Measurements from ENCODE around the gene CCDC182. TPM values are rescaled to one million over a fixed set of nuclear protein-coding genes. Genes with fewer than 3 reads are reported as not detected.
A peak's percentile ranks its signal among the peaks of the same experiment; 100 is the strongest.

CCDC182 gene
- total and polyA plus RNA-seq, 7 experiments from 2014 or later: not detected

GRCh38 chr17:57713140-57713539 is 32.0 kb downstream of the CCDC182 start:
- no peak for DNase-seq
- Mint-ChIP-seq H3K9me3 (peaks cover 0 to 10% (median 0%) of the 10 kb centered on the region in 11 donors), H3K36me3 (no peaks in the 10 kb centered on the region), H3K27me3 (peaks cover 23 to 57% (median 35%) of the 10 kb centered on the region in 5 donors), H3K4me3 (no peak overlapping the region), H3K4me1 (no peaks in the 10 kb centered on the region), H3K27ac (no peak overlapping the region)
- Histone ChIP-seq H3K4me3 (ENCODE audit: low read length) (no peak overlapping the region), H3K9me3 (ENCODE audit: control insufficient read depth in 2 of 3, low read length in 3 of 3) (no peaks in the 10 kb centered on the region), H3K4me1 (ENCODE audit: control insufficient read depth in 2 of 2, insufficient read depth in 2 of 2, low read length in 2 of 2) (no peaks in the 10 kb centered on the region), H3K27ac (ENCODE audit: low read depth, low read length) (no peak overlapping the region), H3K36me3 (ENCODE audit: control insufficient read depth in 2 of 3, insufficient read depth in 3 of 3, low read length in 3 of 3) (no peaks in the 10 kb centered on the region), H3K27me3 (ENCODE audit: control insufficient read depth in 2 of 2, insufficient read depth in 2 of 2, low read length in 2 of 2) (peaks cover 0 to 2% of the 10 kb centered on the region in 2 donors)
- ATAC-seq: no peak
- POLR2A ChIA-PET: no interaction called here
- CTCF ChIA-PET: no interaction called here
- intact Hi-C loops (cut with micrococcal nuclease): no loop called here

- intact Hi-C loops (cut with micrococcal nuclease): no loop called here
- H3K36me3 Mint-ChIP-seq: no peaks in the 10 kb centered on the region
- POLR2A ChIA-PET: no interaction called here
- H3K9me3 Mint-ChIP-seq: peaks cover 0 to 10% (median 0%) of the 10 kb centered on the region in 11 donors
- H3K27ac Mint-ChIP-seq: no peak overlapping the region
- Histone ChIP-seq H3K9me3 (ENCODE audit: control insufficient read depth in 2 of 3, low read length in 3 of 3) (no peaks in the 10 kb centered on the region), H3K4me1 (ENCODE audit: control insufficient read depth in 2 of 2, insufficient read depth in 2 of 2, low read length in 2 of 2) (no peaks in the 10 kb centered on the region), H3K27ac (ENCODE audit: low read depth, low read length) (no peak overlapping the region), H3K27me3 (ENCODE audit: control insufficient read depth in 2 of 2, insufficient read depth in 2 of 2, low read length in 2 of 2) (peaks cover 0 to 2% of the 10 kb centered on the region in 2 donors), H3K36me3 (ENCODE audit: control insufficient read depth in 2 of 3, insufficient read depth in 3 of 3, low read length in 3 of 3) (no peaks in the 10 kb centered on the region), H3K4me3 (ENCODE audit: low read length) (no peak overlapping the region)
- ATAC-seq: no peak
- CTCF ChIA-PET: interaction anchor here (0.6 kb wide), 1 partner anchor 1013 kb away, joined by 4 read pairs; no protein-coding TSS in a partner anchor
- peak in 1 of 9 donors; percentile 6 for DNase-seq
- peaks cover 0 to 20% (median 4%) of the 10 kb centered on the region in 5 donors for H3K27me3 Mint-ChIP-seq
- no peaks in the 10 kb centered on the region for H3K4me1 Mint-ChIP-seq
- H3K4me3 Mint-ChIP-seq: no peak overlapping the region
Measured at GRCh38 chr17:57708410-57708809, 36.7 kb downstream of the CCDC182 start.

GRCh38 chr17:57707892-57708291 is 37.2 kb downstream of the CCDC182 start:
- peaks cover 0 to 16% (median 0%) of the 10 kb centered on the region in 5 donors for H3K27me3 Mint-ChIP-seq
- DNase-seq (peak in 1 of 9 donors; percentile 10), ATAC-seq (no peak)
- CTCF ChIA-PET: interaction anchor here (0.5 to 0.6 kb wide), 2 partner anchors 85 to 1013 kb away, joined by 4 read pairs; no protein-coding TSS in a partner anchor
- no peak overlapping the region for H3K27ac Mint-ChIP-seq
- Histone ChIP-seq H3K36me3 (ENCODE audit: control insufficient read depth in 2 of 3, insufficient read depth in 3 of 3, low read length in 3 of 3) (no peaks in the 10 kb centered on the region), H3K27ac (ENCODE audit: low read depth, low read length) (no peak overlapping the region), H3K9me3 (ENCODE audit: control insufficient read depth in 2 of 3, low read length in 3 of 3) (no peaks in the 10 kb centered on the region), H3K27me3 (ENCODE audit: control insufficient read depth in 2 of 2, insufficient read depth in 2 of 2, low read length in 2 of 2) (peaks cover 0 to 2% of the 10 kb centered on the region in 2 donors), H3K4me3 (ENCODE audit: low read length) (no peak overlapping the region), H3K4me1 (ENCODE audit: control insufficient read depth in 2 of 2, insufficient read depth in 2 of 2, low read length in 2 of 2) (no peaks in the 10 kb centered on the region)
- no peaks in the 10 kb centered on the region for H3K4me1 Mint-ChIP-seq
- no peaks in the 10 kb centered on the region for H3K36me3 Mint-ChIP-seq
- intact Hi-C loops (cut with micrococcal nuclease): no loop called here
- no peak overlapping the region for H3K4me3 Mint-ChIP-seq
- POLR2A ChIA-PET: no interaction called here
- peaks cover 0 to 10% (median 0%) of the 10 kb centered on the region in 11 donors for H3K9me3 Mint-ChIP-seq

DNA sequence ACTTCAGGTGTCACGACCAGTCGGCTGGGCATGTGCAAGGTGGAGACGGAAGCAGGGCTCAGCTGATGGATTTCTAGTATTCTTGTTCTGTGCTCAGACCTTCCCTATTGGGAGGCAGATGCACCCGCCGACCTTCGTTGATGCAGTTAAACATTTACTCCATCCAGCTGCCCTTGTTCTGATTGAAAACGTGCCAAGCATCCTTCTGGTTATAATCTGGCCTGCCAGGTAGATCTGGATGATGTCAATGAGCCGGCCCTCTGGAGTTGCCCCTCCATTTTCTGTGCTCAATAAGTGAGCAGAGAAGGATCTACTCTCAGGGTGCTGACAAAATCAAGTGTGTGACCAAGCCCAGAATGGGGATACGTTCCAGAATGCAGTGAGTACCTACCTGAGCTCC is 38.3 kb downstream of the CCDC182 start:
- H3K27ac ChIP-seq (ENCODE audit: low read depth, low read length): no peak overlapping the region
- H3K4me3 ChIP-seq (ENCODE audit: low read length): no peak overlapping the region
- Mint-ChIP-seq H3K9me3 (peaks cover 0 to 10% (median 0%) of the 10 kb centered on the region in 11 donors), H3K4me3 (no peak overlapping the region), H3K27ac (no peak overlapping the region), H3K36me3 (no peaks in the 10 kb centered on the region), H3K4me1 (no peaks in the 10 kb centered on the region), H3K27me3 (peaks cover 0 to 11% (median 0%) of the 10 kb centered on the region in 5 donors)
- ATAC-seq (no peak), DNase-seq (no peak)
- no peaks in the 10 kb centered on the region for H3K4me1 ChIP-seq (ENCODE audit: control insufficient read depth in 2 of 2, insufficient read depth in 2 of 2, low read length in 2 of 2)
- intact Hi-C loops (cut with micrococcal nuclease): no loop called here
- POLR2A ChIA-PET: no interaction called here
- no peaks in the 10 kb centered on the region for H3K27me3 ChIP-seq (ENCODE audit: control insufficient read depth in 2 of 2, insufficient read depth in 2 of 2, low read length in 2 of 2)
- H3K9me3 ChIP-seq (ENCODE audit: control insufficient read depth in 2 of 3, low read length in 3 of 3): no peaks in the 10 kb centered on the region
- no peaks in the 10 kb centered on the region for H3K36me3 ChIP-seq (ENCODE audit: control insufficient read depth in 2 of 3, insufficient read depth in 3 of 3, low read length in 3 of 3)
- CTCF ChIA-PET: no interaction called here

- Mint-ChIP-seq H3K36me3 (no peaks in the 10 kb centered on the region), H3K27ac (peak overlapping the region in 1 of 9 donors; percentile 22), H3K4me3 (no peak overlapping the region), H3K9me3 (peaks cover 0 to 7% (median 0%) of the 10 kb centered on the region in 11 donors), H3K27me3 (peaks cover 0 to 5% (median 0%) of the 10 kb centered on the region in 5 donors), H3K4me1 (no peaks in the 10 kb centered on the region)
- ChIA-PET POLR2A (no interaction called here), CTCF (no interaction called here)
- intact Hi-C loops (cut with micrococcal nuclease): no loop called here
- DNase-seq (peak in 1 of 9 donors; percentile 4), ATAC-seq (no peak)
- H3K4me1 ChIP-seq (ENCODE audit: control insufficient read depth in 2 of 2, insufficient read depth in 2 of 2, low read length in 2 of 2): no peaks in the 10 kb centered on the region
- no peak overlapping the region for H3K27ac ChIP-seq (ENCODE audit: low read depth, low read length)
- no peaks in the 10 kb centered on the region for H3K27me3 ChIP-seq (ENCODE audit: control insufficient read depth in 2 of 2, insufficient read depth in 2 of 2, low read length in 2 of 2)
- H3K9me3 ChIP-seq (ENCODE audit: control insufficient read depth in 2 of 3, low read length in 3 of 3): no peaks in the 10 kb centered on the region
- H3K36me3 ChIP-seq (ENCODE audit: control insufficient read depth in 2 of 3, insufficient read depth in 3 of 3, low read length in 3 of 3): no peaks in the 10 kb centered on the region
- H3K4me3 ChIP-seq (ENCODE audit: low read length): no peak overlapping the region
Measured at GRCh38 chr17:57705921-57706695, 39.0 kb downstream of the CCDC182 start.

DNA sequence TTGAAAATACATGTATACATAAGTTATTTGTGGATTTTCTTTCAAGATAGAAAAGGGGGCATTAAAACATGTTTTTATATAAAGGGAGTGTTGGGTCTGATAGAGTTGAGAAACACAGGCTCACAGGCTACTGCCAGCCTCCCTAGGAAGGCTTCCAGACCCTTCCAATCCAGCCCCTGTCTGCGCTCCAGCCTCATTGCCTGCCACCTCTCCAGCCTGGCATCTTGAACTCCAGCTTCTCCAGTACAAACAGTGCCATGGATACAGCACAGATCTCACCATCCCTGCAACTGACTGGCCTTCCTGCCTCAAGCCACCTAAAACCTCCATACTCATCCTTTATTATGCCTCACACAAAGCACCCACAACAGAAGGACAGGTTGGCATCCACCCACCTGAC is 40.7 kb downstream of the CCDC182 start:
- Mint-ChIP-seq H3K36me3 (no peaks in the 10 kb centered on the region), H3K27me3 (no peaks in the 10 kb centered on the region), H3K27ac (peak overlapping the region in 1 of 9 donors; percentile 13), H3K9me3 (peaks cover 0 to 1% (median 0%) of the 10 kb centered on the region in 11 donors), H3K4me1 (no peaks in the 10 kb centered on the region), H3K4me3 (no peak overlapping the region)
- H3K9me3 ChIP-seq (ENCODE audit: control insufficient read depth in 2 of 3, low read length in 3 of 3): no peaks in the 10 kb centered on the region
- no peaks in the 10 kb centered on the region for H3K27me3 ChIP-seq (ENCODE audit: control insufficient read depth in 2 of 2, insufficient read depth in 2 of 2, low read length in 2 of 2)
- intact Hi-C loops (cut with micrococcal nuclease): no loop called here
- ATAC-seq (no peak), DNase-seq (no peak)
- no peak overlapping the region for H3K27ac ChIP-seq (ENCODE audit: low read depth, low read length)
- no peaks in the 10 kb centered on the region for H3K4me1 ChIP-seq (ENCODE audit: control insufficient read depth in 2 of 2, insufficient read depth in 2 of 2, low read length in 2 of 2)
- no peak overlapping the region for H3K4me3 ChIP-seq (ENCODE audit: low read length)
- H3K36me3 ChIP-seq (ENCODE audit: control insufficient read depth in 2 of 3, insufficient read depth in 3 of 3, low read length in 3 of 3): no peaks in the 10 kb centered on the region
- ChIA-PET CTCF (no interaction called here), POLR2A (no interaction called here)

DNA sequence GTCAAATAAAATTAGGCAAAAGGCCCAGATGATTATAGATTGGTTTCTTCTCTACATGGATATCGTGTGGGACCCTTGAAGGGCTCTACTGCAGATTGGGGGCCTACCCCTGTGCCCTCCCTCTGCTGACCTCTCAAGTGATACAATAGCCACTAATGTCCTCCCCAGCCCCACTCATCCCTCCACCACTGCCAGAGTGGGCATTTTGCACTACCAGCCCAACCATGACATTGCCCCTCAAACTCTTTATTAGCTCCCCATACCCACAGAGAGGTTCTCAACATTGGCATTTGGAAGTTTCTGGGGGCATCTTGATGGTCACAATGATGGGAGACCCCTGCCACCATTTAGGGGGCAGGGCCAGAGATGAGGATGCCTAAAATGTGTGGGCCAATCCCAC is 41.8 kb downstream of the CCDC182 start:
- Histone ChIP-seq H3K36me3 (ENCODE audit: control insufficient read depth in 2 of 3, insufficient read depth in 3 of 3, low read length in 3 of 3) (no peaks in the 10 kb centered on the region), H3K4me1 (ENCODE audit: control insufficient read depth in 2 of 2, insufficient read depth in 2 of 2, low read length in 2 of 2) (peaks cover 3 to 4% of the 10 kb centered on the region in 2 donors), H3K9me3 (ENCODE audit: control insufficient read depth in 2 of 3, low read length in 3 of 3) (no peaks in the 10 kb centered on the region), H3K4me3 (ENCODE audit: low read length) (no peak overlapping the region), H3K27me3 (ENCODE audit: control insufficient read depth in 2 of 2, insufficient read depth in 2 of 2, low read length in 2 of 2) (no peaks in the 10 kb centered on the region), H3K27ac (ENCODE audit: low read depth, low read length) (no peak overlapping the region)
- intact Hi-C loops (cut with micrococcal nuclease): no loop called here
- DNase-seq (no peak), ATAC-seq (no peak)
- Mint-ChIP-seq H3K36me3 (no peaks in the 10 kb centered on the region), H3K4me1 (no peaks in the 10 kb centered on the region), H3K27ac (no peak overlapping the region), H3K4me3 (no peak overlapping the region), H3K27me3 (no peaks in the 10 kb centered on the region), H3K9me3 (no peaks in the 10 kb centered on the region)
- CTCF ChIA-PET: no interaction called here
- POLR2A ChIA-PET: no interaction called here
